ENCODE measurements around the gene RMDN3.

The RMDN3 gene

DNA sequence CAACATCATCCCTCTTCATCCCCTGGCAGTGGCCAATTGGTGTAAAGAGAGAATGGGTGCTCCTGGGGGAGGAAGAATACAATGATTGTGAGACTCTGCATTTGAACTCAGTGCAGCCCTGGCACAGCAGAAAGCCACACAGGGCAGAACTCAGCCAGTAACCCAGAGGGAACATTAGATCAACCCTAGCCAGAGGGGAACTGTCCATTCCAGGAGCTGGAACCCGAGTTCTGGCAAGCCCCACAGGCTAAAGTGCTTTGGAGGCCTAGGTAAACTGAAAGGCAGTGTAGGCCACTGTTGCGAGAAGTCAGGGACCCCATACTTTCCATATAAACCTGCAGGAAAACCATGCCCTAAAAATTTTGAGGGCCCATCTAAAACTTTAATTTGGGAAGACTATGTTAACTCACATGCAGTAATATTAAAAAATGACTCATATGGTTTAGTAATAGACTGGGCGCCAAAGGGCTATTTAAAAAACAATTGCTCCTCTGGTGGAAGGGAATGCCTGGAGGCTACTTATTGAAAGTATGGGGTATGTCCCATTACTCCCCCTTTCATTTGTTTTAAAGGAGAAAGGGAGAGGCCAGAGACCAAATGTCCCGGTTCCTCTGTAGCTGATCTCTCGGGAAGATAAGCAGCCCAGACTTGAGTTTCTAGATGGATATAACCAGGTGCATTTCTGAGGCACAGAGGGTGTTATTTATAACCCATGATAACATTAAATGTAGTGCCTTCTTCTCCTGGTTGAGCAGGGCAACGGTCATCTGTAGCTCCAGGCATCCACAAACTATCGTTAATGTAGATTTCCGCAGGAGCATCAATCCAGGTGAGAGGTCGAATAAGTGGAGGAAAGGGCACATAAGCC, 65.9 kb downstream of the RMDN3 start:
- no peak for FAIRE-seq
- no peak for DNase-seq (ENCODE audit: insufficient read length, low spot score)
- no peak for TF ChIP-seq POU2F2 (IDR thresholded peaks at IDR 0.05; ENCODE audit: low read depth, low read length)
- no peak for TF ChIP-seq PAX5 (IDR thresholded peaks at IDR 0.05; ENCODE audit: insufficient read depth, low read length, severe bottlenecking)
- TF ChIP-seq SPI1 (IDR thresholded peaks at IDR 0.05; ENCODE audit: low read depth, low read length) = no peak
- no peak for TF ChIP-seq POLR2A (IDR thresholded peaks at IDR 0.05; ENCODE audit: low read depth, low read length)
- no peak for TF ChIP-seq TAF1 (IDR thresholded peaks at IDR 0.05; ENCODE audit: low read depth, low read length)
- no peak for TF ChIP-seq POLR2AphosphoS5 (IDR thresholded peaks at IDR 0.05; ENCODE audit: low read depth, low read length)

Measured in GM12891 (cell line).